ENCODE measurements around the gene FSTL3. TPM values are rescaled to one million over a fixed set of nuclear protein-coding genes. Genes with fewer than 3 reads are reported as not detected.
"Not testable (repeated sequence)": the region's sequence is repeated elsewhere in the genome, so short reads cannot be mapped to it uniquely, and the experiment has no call there.

The FSTL3 gene
- total RNA-seq (2021) (5.9 and 6.0 TPM in 2 replicates), Bru-seq, nascent RNA (percentile 23 among the genes with signal in this experiment), BruChase-seq, experiment 1, labeled RNA remaining after a 2-hour chase (percentile 40 among the genes with signal in this experiment), BruChase-seq, experiment 2, labeled RNA remaining after a 6-hour chase (percentile 45 among the genes with signal in this experiment)
- long read RNA-seq, partial matches to known transcripts = 3 of 8 reads
- long read RNA-seq, other reads (novel, unspliced or antisense) = 2 of 8 reads

DNA sequence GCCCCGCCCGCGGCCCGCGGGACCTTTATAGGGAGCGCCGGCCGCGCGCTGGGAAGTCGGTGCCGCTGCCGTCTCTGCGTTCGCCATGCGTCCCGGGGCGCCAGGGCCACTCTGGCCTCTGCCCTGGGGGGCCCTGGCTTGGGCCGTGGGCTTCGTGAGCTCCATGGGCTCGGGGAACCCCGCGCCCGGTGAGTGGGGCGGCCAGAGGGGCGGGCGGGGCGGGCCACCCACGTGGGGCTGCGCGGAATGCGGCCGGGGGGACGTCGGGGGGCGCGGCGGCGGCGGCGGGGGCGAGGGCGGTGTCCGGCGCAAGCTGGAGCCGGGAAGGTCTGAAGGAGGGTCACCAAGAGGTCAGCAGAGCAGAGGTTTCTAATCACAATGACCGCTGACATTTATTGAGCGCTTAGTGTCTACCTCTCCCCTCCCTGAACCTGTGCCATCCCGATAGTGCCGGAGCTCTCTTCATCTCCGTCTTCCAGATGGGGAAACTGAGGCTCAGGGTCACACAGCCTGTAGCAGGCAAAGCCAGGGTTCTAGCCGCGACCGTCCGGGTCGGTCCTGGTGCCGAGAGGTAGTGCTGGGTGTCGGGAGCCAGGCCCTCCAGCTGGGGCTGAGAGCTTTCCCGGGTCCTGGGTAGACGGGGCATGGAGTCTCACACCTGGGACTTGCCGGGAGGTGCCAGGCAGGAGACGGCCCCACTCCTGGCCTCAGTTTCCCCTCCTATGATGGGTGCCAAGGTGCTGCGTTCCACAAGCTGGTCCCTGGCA lies at the start of gene FSTL3:
TSS of gene FSTL3 (plus strand) at position 54 of the 767 bp plus-strand sequence. CDS start at position 86, 32 bp downstream.
- TF ChIP-seq, protein P1, sequence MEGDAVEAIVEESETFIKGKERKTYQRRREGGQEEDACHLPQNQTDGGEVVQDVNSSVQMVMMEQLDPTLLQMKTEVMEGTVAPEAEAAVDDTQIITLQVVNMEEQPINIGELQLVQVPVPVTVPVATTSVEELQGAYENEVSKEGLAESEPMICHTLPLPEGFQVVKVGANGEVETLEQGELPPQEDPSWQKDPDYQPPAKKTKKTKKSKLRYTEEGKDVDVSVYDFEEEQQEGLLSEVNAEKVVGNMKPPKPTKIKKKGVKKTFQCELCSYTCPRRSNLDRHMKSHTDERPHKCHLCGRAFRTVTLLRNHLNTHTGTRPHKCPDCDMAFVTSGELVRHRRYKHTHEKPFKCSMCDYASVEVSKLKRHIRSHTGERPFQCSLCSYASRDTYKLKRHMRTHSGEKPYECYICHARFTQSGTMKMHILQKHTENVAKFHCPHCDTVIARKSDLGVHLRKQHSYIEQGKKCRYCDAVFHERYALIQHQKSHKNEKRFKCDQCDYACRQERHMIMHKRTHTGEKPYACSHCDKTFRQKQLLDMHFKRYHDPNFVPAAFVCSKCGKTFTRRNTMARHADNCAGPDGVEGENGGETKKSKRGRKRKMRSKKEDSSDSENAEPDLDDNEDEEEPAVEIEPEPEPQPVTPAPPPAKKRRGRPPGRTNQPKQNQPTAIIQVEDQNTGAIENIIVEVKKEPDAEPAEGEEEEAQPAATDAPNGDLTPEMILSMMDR (conservative IDR thresholded peaks at IDR 0.05; ENCODE audit: low read depth, low read length) = no peak
- no peak for TF ChIP-seq EZH2 (IDR thresholded peaks at IDR 0.05; ENCODE audit: borderline replicate concordance, low read depth, low read length, poor library complexity, severe bottlenecking)
- POLR2A ChIA-PET (ENCODE audit: low non-redundant PET) = no interaction called here
- intact Hi-C loops (cut with micrococcal nuclease; ENCODE audit: unreplicated experiment) = no loop called here
- CTCF ChIA-PET = no interaction called here
- no peak for DNase-seq (ENCODE audit: low spot score)
- peak within 1 kb of the TSS; percentile 33 for H3K4me3 ChIP-seq (ENCODE audit: low read depth, low read length, poor library complexity, severe bottlenecking)
- H3K36me3 ChIP-seq (ENCODE audit: insufficient read depth, low read length, poor library complexity, severe bottlenecking) = no peaks in the 10 kb centered on the region
- H3K4me1 ChIP-seq (ENCODE audit: insufficient read depth, low read length, poor library complexity, severe bottlenecking) = peaks cover 27% of the 10 kb centered on the region
- H3K27ac ChIP-seq (ENCODE audit: low read depth, low read length, poor library complexity, severe bottlenecking) = no peak within 1 kb of the TSS
- H3K27me3 ChIP-seq (replicated peaks; ENCODE audit: insufficient read depth, low read depth, low read length, poor library complexity) = peaks cover 7% of the 10 kb centered on the region
- no TSS peak for BruUV-seq (replicated peaks)
- H3K9me3 ChIP-seq (ENCODE audit: low read depth, low read length, poor library complexity, severe bottlenecking) = no peaks in the 10 kb centered on the region

DNA sequence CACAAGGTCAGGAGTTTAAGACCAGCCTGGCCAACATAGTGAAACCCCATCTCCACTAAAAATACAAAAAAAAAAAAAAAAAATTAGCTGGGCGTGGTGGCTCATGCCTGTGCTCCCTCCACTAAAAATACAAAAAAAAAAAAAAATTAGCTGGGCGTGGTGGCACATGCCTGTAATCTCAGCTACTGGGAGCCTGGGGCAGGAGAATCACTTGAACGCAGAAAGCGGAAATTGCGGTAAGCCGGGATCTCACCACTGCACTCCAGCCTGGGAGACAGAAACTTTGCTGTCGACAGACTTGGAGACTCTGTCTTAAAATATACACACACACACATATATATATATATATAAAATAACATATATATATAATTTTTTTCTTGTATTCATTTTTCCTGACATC lies 49.6 kb upstream of the FSTL3 start:
- not testable (repeated sequence) for H3K27ac ChIP-seq (ENCODE audit: low read depth, low read length, poor library complexity, severe bottlenecking)

DNA sequence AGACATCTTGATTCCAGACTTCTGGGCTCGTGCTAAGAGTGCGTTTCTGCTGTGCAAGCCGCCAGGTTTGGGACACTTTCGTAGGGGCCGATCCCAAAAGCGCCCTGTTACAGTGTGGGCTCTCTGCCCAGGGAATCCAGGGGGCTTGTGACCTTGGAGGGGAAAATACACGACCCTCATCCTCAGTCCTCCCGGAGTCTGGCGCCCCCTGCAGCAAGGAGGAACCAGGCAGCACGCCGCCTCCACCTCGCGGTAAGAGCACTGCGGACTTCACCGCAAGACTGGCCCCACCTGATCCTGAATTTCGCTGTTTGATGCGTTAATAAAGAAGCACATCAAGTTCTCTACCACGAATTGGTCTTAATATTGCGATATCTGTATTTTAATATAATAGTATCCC lies 48.0 kb upstream of the FSTL3 start:
- ChIA-PET POLR2A (ENCODE audit: low non-redundant PET) (no interaction called here), CTCF (no interaction called here)
- DNase-seq (ENCODE audit: low spot score) = peak; percentile 40
- Histone ChIP-seq H3K36me3 (ENCODE audit: insufficient read depth, low read length, poor library complexity, severe bottlenecking) (peaks cover 45% of the 10 kb centered on the region), H3K27ac (ENCODE audit: low read depth, low read length, poor library complexity, severe bottlenecking) (no peak overlapping the region), H3K4me3 (ENCODE audit: low read depth, low read length, poor library complexity, severe bottlenecking) (no peak overlapping the region), H3K4me1 (ENCODE audit: insufficient read depth, low read length, poor library complexity, severe bottlenecking) (no peaks in the 10 kb centered on the region), H3K27me3 (replicated peaks; ENCODE audit: insufficient read depth, low read depth, low read length, poor library complexity) (no peaks in the 10 kb centered on the region), H3K9me3 (ENCODE audit: low read depth, low read length, poor library complexity, severe bottlenecking) (no peaks in the 10 kb centered on the region)
- no TSS peak for BruUV-seq (replicated peaks)
- TF ChIP-seq EZH2 (IDR thresholded peaks at IDR 0.05; ENCODE audit: borderline replicate concordance, low read depth, low read length, poor library complexity, severe bottlenecking) = no peak
- TF ChIP-seq, protein P1 (conservative IDR thresholded peaks at IDR 0.05; ENCODE audit: low read depth, low read length) = peak; percentile 77
- intact Hi-C loops (cut with micrococcal nuclease; ENCODE audit: unreplicated experiment) = loop anchor here (5.0 kb wide), 1 partner anchor 41 kb away; the partner anchor contains the start of gene HCN2

More for the DNA sequence above, 49.6 kb upstream of the FSTL3 start:
- H3K27me3 ChIP-seq (replicated peaks; ENCODE audit: insufficient read depth, low read depth, low read length, poor library complexity); H3K4me3 ChIP-seq (ENCODE audit: low read depth, low read length, poor library complexity, severe bottlenecking); H3K4me1 ChIP-seq (ENCODE audit: insufficient read depth, low read length, poor library complexity, severe bottlenecking); H3K9me3 ChIP-seq (ENCODE audit: low read depth, low read length, poor library complexity, severe bottlenecking); BruUV-seq (replicated peaks); POLR2A ChIA-PET (ENCODE audit: low non-redundant PET); DNase-seq (ENCODE audit: low spot score): not testable (repeated sequence)
- H3K36me3 ChIP-seq (ENCODE audit: insufficient read depth, low read length, poor library complexity, severe bottlenecking) = peaks cover 47% of the 10 kb centered on the region
- CTCF ChIA-PET = interaction anchor here (1.0 kb wide), 1 partner anchor 14 kb away, joined by 8 read pairs; no protein-coding TSS in a partner anchor
- intact Hi-C loops (cut with micrococcal nuclease; ENCODE audit: unreplicated experiment) = loop anchor here (5.0 kb wide), 1 partner anchor 39 kb away; the partner anchor contains the start of gene HCN2

DNA sequence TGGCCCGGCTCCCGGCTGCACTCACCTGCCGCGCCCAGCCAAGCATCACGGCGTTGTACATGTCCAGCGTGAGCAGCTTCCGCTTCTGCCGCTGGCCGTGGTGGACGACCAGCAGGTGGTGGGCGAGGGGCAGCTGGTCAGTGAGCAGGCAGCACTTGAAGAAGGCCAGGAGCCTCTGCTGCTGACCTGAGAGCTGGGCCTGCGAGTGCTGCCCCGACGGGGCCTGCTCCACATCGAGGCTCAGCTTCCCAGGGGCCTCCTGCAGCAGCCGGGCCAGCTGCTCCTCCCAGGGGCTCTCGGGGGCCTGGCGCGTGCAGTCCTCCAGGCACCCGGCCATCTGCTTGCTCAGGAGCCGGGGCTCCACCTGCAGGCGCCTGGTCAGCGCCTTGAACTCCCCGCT lies 46.7 kb upstream of the FSTL3 start:
- CTCF ChIA-PET; H3K4me1 ChIP-seq (ENCODE audit: insufficient read depth, low read length, poor library complexity, severe bottlenecking); H3K9me3 ChIP-seq (ENCODE audit: low read depth, low read length, poor library complexity, severe bottlenecking); H3K27ac ChIP-seq (ENCODE audit: low read depth, low read length, poor library complexity, severe bottlenecking); DNase-seq (ENCODE audit: low spot score); H3K27me3 ChIP-seq (replicated peaks; ENCODE audit: insufficient read depth, low read depth, low read length, poor library complexity); POLR2A ChIA-PET (ENCODE audit: low non-redundant PET); BruUV-seq (replicated peaks); H3K4me3 ChIP-seq (ENCODE audit: low read depth, low read length, poor library complexity, severe bottlenecking): not testable (repeated sequence)
- intact Hi-C loops (cut with micrococcal nuclease; ENCODE audit: unreplicated experiment) = loop anchor here (5.0 kb wide), 1 partner anchor 42 kb away; the partner anchor contains the start of gene HCN2
- H3K36me3 ChIP-seq (ENCODE audit: insufficient read depth, low read length, poor library complexity, severe bottlenecking) = peaks cover 38% of the 10 kb centered on the region

Data from A673 (cell line).